ENCODE data around the gene KRTAP10-12.

The KRTAP10-12 gene

DNA sequence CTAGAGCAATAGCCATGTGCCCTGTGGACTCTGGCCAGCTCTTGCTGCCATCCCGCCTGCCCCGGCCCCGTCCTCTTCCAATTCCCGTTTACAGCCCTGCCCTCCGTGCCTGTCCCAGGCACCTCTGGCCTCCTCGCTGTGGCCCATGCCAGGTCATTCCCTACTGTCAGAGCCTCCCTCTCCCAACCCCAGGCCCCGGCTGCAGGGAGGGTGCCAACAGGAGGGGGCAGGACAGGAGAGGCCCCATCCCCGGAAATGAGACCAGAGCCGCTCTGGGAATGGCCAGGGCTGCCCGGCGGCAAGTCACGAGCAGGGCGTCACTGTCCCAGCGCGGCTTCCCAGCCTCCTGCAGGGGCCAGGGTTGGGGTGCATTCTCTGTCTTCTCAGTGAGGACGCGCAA is 37.9 kb downstream of the KRTAP10-12 start:
- no peak for DNase-seq

DNA sequence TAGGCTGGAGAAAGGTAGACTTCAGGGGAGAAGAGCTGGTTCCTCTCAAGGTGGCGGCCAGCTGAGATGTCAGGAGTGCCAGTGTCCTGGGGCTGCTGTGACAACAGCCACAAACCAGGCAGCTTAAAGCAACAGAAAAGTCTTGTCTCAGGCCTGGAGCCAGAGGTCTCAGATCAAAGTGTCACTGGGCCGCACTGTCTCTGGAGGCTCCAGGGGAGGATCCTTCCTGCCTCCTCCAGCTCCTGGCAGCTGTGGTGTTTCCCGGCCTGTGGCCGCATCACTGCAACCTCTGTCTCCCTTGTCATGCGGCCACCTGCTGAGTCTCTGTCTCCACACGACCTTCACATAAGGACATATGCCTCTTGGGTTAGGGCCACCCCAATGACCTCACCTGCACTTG is 38.8 kb downstream of the KRTAP10-12 start:
- no peak for DNase-seq

DNA sequence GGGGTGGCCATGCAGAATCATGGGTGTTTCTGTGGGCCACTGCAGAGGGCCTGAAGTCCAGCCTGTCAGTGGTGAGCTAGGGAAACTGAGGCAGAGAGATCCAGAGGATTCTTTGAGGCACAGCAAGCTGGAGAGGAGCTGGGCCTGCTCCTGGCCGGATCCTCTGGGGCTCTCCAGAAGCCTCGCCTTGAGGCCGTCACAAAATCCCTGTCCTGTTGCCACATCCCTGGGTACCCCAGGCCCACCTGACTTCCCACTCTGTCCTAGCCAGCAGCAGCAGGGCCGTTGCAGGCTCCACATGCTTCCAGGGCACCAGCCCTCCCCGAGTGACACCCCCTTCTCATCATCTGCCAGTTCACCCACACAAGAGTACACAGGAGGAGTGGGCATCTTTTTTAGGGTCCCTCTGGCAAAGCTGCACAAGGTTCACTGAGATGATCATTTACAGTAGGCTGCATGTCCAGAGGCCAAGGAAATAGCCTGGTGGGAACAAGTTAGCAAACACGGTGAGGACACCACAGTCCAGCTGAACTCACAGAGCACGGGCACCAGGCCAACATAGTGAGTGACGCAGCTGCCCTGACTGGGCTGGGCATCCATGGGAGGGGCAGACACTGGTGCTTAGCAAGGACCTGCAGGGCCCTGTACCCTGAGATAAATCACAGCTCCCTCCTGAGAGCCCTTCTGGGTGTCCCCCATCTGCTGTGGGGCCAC is 39.5 kb downstream of the KRTAP10-12 start:
- no peak for DNase-seq

DNA sequence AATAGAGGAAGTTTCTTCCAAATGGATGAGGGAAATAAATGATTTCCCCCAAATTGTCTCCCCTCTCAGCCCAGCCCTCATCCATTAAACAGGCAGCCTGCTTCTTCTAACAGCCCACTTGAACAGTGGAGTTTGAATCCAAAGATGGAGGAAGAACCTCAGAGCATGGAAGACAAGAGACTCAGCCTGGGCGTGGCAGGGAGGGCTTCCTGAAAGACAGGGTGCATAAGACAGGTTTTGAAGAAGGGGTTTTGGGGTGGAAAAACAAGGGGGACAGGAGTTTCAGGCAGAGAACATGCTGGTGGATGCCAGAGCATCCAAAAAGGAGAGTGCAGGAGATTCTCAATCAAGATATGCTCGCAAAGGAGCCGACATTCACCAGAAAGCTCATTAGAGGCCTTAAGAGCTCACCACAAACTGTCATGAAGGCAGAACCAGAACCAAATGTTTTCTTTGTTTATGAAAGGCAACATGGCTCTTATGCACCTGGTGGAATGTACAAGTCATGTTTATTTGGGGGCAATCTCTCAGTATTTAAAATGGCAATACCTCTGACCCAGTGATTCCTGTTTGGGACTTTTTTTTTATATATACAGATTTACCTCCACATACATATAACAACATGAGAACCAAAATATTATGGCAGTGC is 40.9 kb downstream of the KRTAP10-12 start:
- DNase-seq: no peak

DNA sequence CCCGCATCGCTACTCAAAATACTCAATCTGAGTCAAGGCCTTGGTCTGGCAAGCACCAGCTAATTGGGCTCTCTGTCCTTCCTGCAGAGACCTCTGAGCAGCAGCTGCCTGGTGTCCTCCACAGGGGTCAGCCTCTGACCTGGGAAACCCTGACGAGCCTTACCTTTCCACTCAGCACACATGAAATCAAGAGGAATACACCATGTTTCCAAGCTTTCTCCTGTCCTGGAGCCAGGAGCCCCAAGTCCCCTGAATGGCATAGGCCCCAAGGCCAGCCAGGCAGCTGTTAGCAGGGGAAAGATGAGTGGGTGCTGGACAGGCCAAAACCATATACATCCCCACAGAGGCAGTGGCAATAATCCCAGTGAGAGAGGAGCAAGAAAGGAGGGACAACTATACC is 41.6 kb downstream of the KRTAP10-12 start:
- no peak for DNase-seq

DNA sequence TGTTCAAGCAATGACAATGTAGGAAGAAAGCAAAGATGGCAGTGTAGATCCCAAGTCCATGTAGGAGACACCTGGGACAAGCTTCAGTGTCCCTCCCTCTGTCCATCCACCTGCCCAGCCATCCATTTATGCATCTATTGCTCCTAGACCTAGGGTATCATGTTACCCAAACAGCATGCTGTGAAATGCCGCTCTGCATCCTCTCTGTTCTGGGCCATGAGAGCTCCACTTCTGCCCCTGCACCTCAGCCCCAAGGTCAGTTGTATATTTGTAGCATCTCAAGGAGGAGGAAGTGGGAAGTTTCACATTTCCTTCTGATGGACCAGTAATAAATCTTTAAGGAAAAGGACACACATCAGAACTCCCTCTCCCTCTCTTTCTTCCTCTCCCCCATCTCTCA is 42.3 kb downstream of the KRTAP10-12 start:
- no peak for DNase-seq

DNA sequence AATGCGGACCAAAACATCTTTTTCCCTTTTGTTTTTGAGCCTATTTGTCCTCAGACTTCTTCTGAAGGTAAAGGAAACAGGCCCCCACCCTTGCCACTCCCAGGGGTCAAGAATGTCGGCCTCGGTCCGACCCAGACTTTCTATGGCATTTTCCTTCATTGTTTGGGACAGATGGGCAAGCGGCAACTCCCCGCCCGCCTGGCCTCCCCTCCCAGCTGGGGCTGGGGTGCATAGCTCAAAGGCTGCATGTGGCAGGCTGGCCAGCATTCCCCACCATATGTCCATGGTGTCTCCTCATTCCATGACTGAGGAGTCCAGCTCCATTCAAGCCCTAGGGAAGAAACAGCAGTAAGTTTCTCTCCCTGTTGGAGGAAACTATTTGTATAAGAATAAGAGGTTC is 43.8 kb downstream of the KRTAP10-12 start:
- no peak for DNase-seq

DNA sequence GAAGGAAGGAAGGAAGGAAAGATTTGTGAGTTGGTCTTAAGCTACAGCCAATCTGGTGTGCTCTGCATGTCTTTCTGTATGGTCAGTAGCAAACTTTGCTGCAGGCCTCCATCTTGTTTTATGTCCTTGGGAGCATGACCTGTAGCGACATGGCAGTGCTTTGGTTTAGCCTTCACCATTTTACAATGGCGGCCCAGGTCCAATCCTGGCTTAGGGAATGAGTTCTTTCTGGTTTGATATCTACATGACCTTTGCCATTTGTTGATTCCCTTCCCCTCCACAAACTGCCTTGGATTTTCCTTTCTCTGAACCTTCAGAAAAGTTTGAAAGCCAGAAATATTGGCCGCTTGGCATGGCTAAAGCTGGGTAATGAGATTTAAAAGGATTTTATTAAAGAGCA is 44.9 kb downstream of the KRTAP10-12 start:
- DNase-seq: no peak

DNA sequence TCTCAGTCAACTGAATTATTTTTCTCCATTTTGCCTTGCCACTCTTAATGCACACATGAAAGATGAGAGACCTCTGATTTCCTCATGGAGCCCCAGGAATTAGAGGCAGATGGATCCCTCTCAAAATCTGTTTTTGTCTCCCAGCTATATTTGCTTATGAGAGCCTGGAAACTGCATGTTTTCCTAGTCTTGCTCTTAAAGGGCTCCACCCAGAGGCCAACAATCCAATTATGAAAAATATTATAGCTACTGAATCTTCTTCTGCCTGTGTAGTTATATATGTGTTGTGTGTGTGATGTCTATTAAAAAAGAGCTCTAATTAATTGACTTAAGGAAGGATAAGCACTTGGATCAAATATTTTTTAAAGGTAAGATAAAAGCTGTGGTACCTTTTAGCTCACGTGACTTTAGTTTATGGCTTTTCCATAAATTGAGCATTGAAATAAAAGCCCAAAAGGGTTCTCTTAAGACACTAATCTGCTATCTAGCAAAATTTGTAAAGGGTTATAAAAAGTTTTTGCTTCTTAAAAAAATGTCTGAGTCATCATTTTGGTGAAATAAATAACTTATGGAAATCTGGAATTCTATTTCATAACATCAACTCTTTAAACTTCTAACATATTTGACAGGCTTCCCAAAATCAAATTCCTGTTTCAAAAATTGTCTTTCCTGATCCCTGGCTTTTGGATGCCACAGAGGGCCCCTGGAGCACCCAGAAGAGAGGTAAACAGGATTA is 45.6 kb downstream of the KRTAP10-12 start:
- DNase-seq: peak; percentile 53

Measured in CD4-positive, alpha-beta T cell treated with Interleukin-12 subunit alpha and Interleukin-12 subunit beta, for 1 hour (primary cell).